Neutrophil (primary cell): ENCODE measurements around the gene TMEM52B.

Experiments
- H3K27ac ChIP-seq: fragments of 200-600 bp; sonication (generic); 2 replicates; pipeline ENCODE4 v1.5.1; 2016; ENCODE audit warnings: mild to moderate bottlenecking, moderate library complexity
- H3K27me3 ChIP-seq: fragments of 200-600 bp; sonication (generic); 2 replicates; pipeline ENCODE4 v1.6.0; 2016; ENCODE audit warnings: mild to moderate bottlenecking
- H3K36me3 ChIP-seq: fragments of 200-600 bp; sonication (generic); 2 replicates; pipeline ENCODE4 v1.5.1; 2017
- H3K4me1 ChIP-seq, 2 experiments: fragments of 200-600 bp in 1 of 2; sonication (generic) in 1 of 2; 1 replicate in 1 of 2; 2 replicates in 1 of 2; pipeline versions ENCODE4 v1.5.1 to v1.6.1; 2013 to 2016; ENCODE audit warnings: low read depth in 1 of 2, low read length in 1 of 2, mild to moderate bottlenecking in 1 of 2, moderate library complexity in 1 of 2; ENCODE audit not compliant: control insufficient read depth in 1 of 2, insufficient read depth in 1 of 2
- H3K4me3 ChIP-seq, 2 experiments: fragments of 200-600 bp in 1 of 2; sonication (generic) in 1 of 2; 1 replicate in 1 of 2; 2 replicates in 1 of 2; pipeline ENCODE4 v1.5.1; 2013 to 2016; ENCODE audit warnings: low read depth in 1 of 2, low read length in 1 of 2, mild to moderate bottlenecking in 1 of 2, moderate library complexity in 1 of 2
- H3K9me3 ChIP-seq: fragments of 200-600 bp; sonication (generic); 2 replicates; pipeline ENCODE4 v1.5.1; 2016
- TF ChIP-seq, protein P1 (sequence below): fragments of 200-600 bp; sonication (generic); IDR thresholded peaks from 2 replicates; pipeline ENCODE4 v1.5.1; 2016; ENCODE audit warnings: antibody characterized with exemption

The TMEM52B gene

DNA sequence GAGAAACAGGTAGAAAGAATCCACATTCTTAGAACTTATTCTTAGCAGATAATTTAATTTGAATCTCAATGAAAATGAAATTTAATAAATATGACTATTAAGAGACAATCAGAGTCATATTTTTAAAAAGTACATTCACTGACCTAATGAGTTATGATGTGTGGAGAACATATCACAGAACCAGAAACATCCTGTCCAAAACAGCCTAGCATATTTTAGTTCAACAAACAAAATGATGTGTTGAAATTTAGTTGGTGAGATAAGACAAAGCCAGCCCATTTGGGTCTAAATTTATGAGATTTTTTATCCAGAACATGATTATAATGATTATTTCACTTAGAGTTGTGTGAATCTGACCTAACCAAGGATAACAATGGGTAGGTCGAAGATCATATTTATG is 59.7 kb downstream of the TMEM52B start:
- Histone ChIP-seq H3K9me3 (no peaks in the 10 kb centered on the region), H3K4me3 (no peak overlapping the region), H3K4me1 (peaks cover 6 to 7% of the 10 kb centered on the region in 2 experiments), H3K27me3 (no peaks in the 10 kb centered on the region), H3K27ac (no peak overlapping the region), H3K36me3 (no peaks in the 10 kb centered on the region)
- TF ChIP-seq, protein P1, sequence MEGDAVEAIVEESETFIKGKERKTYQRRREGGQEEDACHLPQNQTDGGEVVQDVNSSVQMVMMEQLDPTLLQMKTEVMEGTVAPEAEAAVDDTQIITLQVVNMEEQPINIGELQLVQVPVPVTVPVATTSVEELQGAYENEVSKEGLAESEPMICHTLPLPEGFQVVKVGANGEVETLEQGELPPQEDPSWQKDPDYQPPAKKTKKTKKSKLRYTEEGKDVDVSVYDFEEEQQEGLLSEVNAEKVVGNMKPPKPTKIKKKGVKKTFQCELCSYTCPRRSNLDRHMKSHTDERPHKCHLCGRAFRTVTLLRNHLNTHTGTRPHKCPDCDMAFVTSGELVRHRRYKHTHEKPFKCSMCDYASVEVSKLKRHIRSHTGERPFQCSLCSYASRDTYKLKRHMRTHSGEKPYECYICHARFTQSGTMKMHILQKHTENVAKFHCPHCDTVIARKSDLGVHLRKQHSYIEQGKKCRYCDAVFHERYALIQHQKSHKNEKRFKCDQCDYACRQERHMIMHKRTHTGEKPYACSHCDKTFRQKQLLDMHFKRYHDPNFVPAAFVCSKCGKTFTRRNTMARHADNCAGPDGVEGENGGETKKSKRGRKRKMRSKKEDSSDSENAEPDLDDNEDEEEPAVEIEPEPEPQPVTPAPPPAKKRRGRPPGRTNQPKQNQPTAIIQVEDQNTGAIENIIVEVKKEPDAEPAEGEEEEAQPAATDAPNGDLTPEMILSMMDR = no peak

DNA sequence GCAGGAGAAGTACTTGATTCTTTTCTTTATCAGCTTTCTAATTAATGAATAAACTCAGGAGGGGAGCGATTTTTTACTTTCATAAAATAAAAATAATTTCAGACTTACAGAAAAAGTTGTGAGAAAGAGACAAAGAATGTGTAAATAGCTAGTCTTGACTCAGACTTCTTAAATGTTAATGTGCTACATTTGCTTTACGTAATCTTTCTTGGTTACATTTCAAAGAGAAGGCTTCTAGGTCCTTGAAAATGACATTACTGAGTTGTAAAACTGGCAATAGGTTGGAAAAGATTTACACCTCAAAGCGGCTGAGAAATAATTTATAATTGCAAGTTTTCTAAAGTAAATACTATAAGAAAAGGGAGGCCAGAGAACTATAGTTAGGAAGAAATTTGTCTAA is 62.5 kb downstream of the TMEM52B start:
- no peaks in the 10 kb centered on the region for H3K9me3 ChIP-seq
- no peaks in the 10 kb centered on the region for H3K36me3 ChIP-seq
- TF ChIP-seq, protein P1 = no peak
- peaks cover 14% of the 10 kb centered on the region in 2 experiments for H3K4me1 ChIP-seq
- no peaks in the 10 kb centered on the region for H3K27me3 ChIP-seq
- H3K27ac ChIP-seq = no peak overlapping the region
- no peak overlapping the region for H3K4me3 ChIP-seq
